ENCODE results near the gene PLG. TPM values are rescaled to one million over a fixed set of nuclear protein-coding genes. Genes with fewer than 3 reads are reported as not detected.

PLG gene
- total RNA-seq, 2 donors from 2014 or later, result not detected

DNA sequence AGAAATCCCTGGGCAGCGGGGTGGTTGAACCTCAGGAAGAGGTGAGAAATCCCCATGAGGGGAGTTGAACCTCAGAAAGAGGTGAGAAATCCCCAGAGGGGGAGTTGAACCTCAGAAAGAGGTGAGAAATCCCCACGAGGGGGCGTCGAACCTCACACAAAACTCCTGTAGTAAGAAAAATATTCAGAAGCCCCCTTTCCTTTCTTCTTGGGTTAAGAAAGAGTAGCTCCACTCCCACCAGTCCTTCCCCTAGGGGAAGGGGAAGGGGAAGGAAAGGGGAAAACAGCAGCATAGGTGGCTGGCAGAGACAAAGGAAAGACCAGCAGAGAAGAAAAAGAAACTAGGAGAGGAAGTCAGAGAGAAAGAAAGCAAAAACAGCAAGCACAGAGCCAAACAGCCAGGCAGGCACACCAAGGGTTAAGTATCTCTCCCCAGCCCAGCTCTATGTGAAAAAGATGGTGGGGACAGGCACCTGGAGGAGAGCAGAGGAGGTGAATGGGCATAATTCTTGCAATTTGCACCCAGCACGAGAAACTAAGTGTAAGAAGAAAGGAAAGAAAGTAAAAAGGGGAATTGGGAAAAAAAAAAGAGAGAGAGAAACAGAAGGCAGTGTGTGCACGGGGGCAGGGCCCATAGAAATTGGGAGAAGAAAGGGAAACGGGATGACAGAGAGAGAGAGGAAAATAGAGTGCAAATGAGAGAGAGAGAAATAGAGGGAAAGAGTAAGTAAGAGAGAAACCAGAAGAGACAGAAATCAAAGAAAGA, 88.2 kb downstream of the PLG start:
- H3K36me3 ChIP-seq, result no peaks in the 10 kb centered on the region
- no peak overlapping the region for H3K27ac ChIP-seq
- H3K27me3 ChIP-seq (replicated peaks; ENCODE audit: insufficient read depth), result no peaks in the 10 kb centered on the region
- ATAC-seq (ENCODE audit: insufficient number of reproducible peaks, low FRiP score, low read depth), result no peak
- no peak for DNase-seq (ENCODE audit: low spot score)
- TF ChIP-seq, protein P1, sequence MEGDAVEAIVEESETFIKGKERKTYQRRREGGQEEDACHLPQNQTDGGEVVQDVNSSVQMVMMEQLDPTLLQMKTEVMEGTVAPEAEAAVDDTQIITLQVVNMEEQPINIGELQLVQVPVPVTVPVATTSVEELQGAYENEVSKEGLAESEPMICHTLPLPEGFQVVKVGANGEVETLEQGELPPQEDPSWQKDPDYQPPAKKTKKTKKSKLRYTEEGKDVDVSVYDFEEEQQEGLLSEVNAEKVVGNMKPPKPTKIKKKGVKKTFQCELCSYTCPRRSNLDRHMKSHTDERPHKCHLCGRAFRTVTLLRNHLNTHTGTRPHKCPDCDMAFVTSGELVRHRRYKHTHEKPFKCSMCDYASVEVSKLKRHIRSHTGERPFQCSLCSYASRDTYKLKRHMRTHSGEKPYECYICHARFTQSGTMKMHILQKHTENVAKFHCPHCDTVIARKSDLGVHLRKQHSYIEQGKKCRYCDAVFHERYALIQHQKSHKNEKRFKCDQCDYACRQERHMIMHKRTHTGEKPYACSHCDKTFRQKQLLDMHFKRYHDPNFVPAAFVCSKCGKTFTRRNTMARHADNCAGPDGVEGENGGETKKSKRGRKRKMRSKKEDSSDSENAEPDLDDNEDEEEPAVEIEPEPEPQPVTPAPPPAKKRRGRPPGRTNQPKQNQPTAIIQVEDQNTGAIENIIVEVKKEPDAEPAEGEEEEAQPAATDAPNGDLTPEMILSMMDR (IDR thresholded peaks at IDR 0.05), result no peak
- no peaks in the 10 kb centered on the region for H3K4me1 ChIP-seq (ENCODE audit: control insufficient read depth in 1 of 2, low read depth in 2 of 2)
- no peaks in the 10 kb centered on the region for H3K9me3 ChIP-seq
- peak overlapping the region; percentile 30 for H3K4me3 ChIP-seq

DNA sequence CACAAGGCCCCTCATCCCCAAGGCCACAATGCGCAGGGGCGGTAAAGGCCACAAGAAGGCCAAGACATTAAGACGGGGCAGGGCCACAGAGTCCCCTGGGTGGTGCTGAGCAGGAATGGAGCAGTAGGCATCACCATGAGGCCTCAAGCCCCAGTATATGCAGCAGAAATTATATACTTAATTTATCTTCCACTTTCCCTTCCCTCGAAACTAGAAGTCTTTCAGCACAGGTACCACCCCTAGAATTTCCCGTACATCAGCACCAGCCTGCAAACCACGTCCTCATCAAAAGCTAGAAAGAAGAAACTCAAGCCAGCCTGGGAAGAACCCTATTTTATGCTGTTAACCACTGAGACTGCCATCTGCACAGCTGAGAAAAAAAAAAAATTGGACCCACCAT, 89.4 kb downstream of the PLG start:
- H3K9me3 ChIP-seq, result no peaks in the 10 kb centered on the region
- TF ChIP-seq, protein P1 (IDR thresholded peaks at IDR 0.05), result no peak
- DNase-seq (ENCODE audit: low spot score) (no peak), ATAC-seq (ENCODE audit: insufficient number of reproducible peaks, low FRiP score, low read depth) (no peak)
- H3K4me1 ChIP-seq (ENCODE audit: control insufficient read depth in 1 of 2, low read depth in 2 of 2), result no peaks in the 10 kb centered on the region
- H3K4me3 ChIP-seq, result no peak overlapping the region
- no peaks in the 10 kb centered on the region for H3K36me3 ChIP-seq
- H3K27me3 ChIP-seq (replicated peaks; ENCODE audit: insufficient read depth), result no peaks in the 10 kb centered on the region
- H3K27ac ChIP-seq, result no peak overlapping the region

- ATAC-seq (ENCODE audit: insufficient number of reproducible peaks, low FRiP score, low read depth) (no peak), DNase-seq (ENCODE audit: low spot score) (no peak)
- TF ChIP-seq, protein P1 (IDR thresholded peaks at IDR 0.05), result no peak
- no peaks in the 10 kb centered on the region for H3K36me3 ChIP-seq
- no peaks in the 10 kb centered on the region for H3K9me3 ChIP-seq
- no peaks in the 10 kb centered on the region for H3K4me1 ChIP-seq (ENCODE audit: control insufficient read depth in 1 of 2, low read depth in 2 of 2)
- no peak overlapping the region for H3K27ac ChIP-seq
- no peak overlapping the region for H3K4me3 ChIP-seq
- H3K27me3 ChIP-seq (replicated peaks; ENCODE audit: insufficient read depth), result no peaks in the 10 kb centered on the region
Measured at GRCh38 chr6:160791981-160792418, 90.0 kb downstream of the PLG start.

- H3K9me3 ChIP-seq, result no peaks in the 10 kb centered on the region
- H3K27me3 ChIP-seq (replicated peaks; ENCODE audit: insufficient read depth), result no peaks in the 10 kb centered on the region
- no peak overlapping the region for H3K4me3 ChIP-seq
- ATAC-seq (ENCODE audit: insufficient number of reproducible peaks, low FRiP score, low read depth) (no peak), DNase-seq (ENCODE audit: low spot score) (no peak)
- H3K36me3 ChIP-seq, result no peaks in the 10 kb centered on the region
- TF ChIP-seq, protein P1 (IDR thresholded peaks at IDR 0.05), result no peak
- H3K27ac ChIP-seq, result no peak overlapping the region
- H3K4me1 ChIP-seq (ENCODE audit: control insufficient read depth in 1 of 2, low read depth in 2 of 2), result no peaks in the 10 kb centered on the region
Measured at GRCh38 chr6:160792708-160793107, 90.7 kb downstream of the PLG start.

DNA sequence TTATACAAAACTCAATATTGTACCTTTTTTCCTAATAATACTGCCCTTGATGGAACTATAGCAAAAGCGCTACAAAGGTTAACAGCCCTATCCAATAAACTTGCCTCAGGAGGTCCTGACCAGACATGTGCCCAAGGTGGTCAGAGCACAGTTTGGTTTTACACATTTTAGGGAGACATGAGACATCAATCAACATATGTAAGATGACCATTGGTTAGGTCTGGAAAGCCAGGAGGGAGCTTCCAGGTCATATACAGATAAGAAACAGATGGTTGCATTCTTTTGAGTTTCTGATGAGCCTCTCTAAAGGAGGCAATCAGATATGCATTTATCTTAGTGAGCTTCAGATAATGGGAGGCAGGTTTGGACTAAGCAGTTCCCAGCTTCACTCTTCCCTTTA, 91.6 kb downstream of the PLG start:
- TF ChIP-seq, protein P1 (IDR thresholded peaks at IDR 0.05), result no peak
- no peaks in the 10 kb centered on the region for H3K36me3 ChIP-seq
- ATAC-seq (ENCODE audit: insufficient number of reproducible peaks, low FRiP score, low read depth) (no peak), DNase-seq (ENCODE audit: low spot score) (no peak)
- H3K4me1 ChIP-seq (ENCODE audit: control insufficient read depth in 1 of 2, low read depth in 2 of 2), result no peaks in the 10 kb centered on the region
- no peak overlapping the region for H3K27ac ChIP-seq
- H3K4me3 ChIP-seq, result no peak overlapping the region
- no peaks in the 10 kb centered on the region for H3K27me3 ChIP-seq (replicated peaks; ENCODE audit: insufficient read depth)
- peaks cover under 1% of the 10 kb centered on the region for H3K9me3 ChIP-seq
